ENCODE measurements around the gene CD81.
A peak's percentile ranks its signal among the peaks of the same experiment; 100 is the strongest.

Gene CD81

DNA sequence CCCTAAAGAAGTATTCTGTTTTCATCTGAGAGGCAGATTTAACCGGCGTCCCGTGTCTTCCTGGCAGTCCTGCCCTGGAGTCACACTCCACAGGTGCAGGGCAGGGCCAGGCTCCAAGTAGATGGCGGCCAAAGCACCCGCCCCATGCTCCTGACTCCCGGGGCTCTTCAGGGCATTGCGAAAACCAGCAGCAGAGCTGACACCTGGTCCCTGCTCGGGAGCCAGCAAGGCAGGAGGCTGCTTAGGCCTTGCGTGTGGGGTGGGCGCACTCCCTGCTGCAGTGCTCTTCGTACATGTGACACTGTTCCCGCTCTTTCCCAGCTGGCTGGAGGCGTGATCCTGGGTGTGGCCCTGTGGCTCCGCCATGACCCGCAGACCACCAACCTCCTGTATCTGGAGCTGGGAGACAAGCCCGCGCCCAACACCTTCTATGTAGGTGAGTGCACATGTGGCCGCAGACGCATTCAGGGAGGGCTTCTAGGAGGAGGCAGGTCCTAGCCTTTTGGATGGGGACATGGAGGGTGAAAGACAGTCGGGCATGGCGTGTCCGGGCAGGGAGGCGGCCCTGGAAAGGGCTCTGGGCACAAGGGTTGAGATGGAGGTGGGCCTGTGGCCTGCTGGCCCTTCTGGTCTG, 13.1 kb downstream of the CD81 start:
- no peak for DNase-seq (ENCODE audit: low read depth in 2 of 2)

- peak; percentile 15 to 18 for DNase-seq (ENCODE audit: low read depth in 2 of 2)
Measured at GRCh38 chr11:2390725-2391151, 13.6 kb downstream of the CD81 start.

DNA sequence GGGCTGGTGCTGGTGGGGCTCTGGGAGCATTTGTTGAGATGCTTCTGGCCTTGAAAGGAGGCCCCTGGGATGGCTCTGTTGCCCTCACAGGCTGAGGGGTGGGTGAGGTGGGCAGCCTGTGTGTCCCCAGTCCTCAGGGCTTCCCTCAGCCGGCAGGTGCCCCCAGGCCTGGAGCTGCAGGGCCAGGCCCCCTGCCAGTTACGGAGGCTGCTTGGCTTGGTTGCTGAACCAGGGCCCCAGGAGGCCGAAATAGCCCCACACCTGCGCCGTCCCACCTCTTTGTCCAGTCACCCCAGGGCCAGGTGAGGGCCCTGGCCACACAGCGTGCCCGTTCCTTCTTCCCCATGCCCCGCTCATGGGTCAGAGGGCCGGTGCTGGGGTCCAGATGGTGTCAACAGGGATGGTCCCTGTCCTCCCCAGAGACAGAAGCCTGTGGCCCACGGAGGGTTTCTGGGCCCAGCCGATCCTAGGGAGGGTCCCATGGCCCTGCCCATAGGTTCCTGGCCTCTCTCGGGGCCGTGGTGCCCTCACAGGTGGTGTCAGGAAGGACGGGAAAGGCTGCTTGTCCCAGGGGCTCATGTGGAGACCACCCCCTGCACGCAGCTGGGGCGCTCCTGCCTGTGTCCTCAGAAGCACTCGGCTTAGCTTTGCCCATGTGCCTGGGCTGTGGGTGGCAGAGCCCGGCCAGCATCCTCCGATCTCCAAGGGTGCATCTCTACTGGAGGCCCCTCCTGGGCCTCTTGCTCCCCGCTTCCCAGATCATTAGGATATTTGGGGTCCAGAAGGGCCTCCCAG, 14.3 kb downstream of the CD81 start:
- no peak for DNase-seq (ENCODE audit: low read depth in 2 of 2)

DNA sequence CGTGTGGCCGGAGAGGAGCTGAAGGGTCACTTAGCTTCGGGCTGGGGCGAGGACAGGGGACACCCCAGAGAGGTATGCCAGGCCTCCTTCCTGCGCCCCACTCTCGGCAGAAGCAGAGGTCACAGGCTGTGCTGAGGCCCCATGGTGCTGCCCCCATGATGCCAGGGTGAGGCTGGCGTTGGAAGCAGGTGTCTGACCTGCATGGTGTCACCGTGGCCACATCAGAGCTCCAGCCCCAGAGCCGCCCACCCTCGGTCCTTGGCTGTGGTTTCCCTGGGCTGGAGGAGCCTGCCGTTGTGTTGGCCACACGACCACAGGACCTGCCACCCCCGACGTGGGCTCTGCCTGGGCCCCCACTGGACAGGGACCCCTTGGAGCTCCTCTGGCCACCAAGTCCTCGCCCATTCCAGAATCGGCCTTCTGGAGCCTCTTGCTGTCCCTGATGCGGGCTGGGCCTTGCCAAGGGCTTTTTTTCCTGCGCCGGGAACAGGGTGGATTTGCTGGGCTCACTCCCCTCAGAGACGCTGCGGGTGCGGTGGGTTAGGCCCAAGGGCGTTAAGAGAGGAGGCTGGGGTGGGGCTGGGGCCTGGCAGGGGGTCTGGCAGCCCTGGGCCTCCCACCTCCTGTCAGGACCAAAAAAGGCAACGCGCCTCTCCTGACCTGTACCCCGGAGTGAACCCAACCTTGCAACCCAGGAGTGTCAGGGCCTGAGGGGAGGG, 15.3 kb downstream of the CD81 start:
- DNase-seq (ENCODE audit: low read depth in 2 of 2): no peak

- no peak for DNase-seq (ENCODE audit: low read depth in 2 of 2)
Measured at GRCh38 chr11:2393111-2393868, 16.2 kb downstream of the CD81 start.

DNA sequence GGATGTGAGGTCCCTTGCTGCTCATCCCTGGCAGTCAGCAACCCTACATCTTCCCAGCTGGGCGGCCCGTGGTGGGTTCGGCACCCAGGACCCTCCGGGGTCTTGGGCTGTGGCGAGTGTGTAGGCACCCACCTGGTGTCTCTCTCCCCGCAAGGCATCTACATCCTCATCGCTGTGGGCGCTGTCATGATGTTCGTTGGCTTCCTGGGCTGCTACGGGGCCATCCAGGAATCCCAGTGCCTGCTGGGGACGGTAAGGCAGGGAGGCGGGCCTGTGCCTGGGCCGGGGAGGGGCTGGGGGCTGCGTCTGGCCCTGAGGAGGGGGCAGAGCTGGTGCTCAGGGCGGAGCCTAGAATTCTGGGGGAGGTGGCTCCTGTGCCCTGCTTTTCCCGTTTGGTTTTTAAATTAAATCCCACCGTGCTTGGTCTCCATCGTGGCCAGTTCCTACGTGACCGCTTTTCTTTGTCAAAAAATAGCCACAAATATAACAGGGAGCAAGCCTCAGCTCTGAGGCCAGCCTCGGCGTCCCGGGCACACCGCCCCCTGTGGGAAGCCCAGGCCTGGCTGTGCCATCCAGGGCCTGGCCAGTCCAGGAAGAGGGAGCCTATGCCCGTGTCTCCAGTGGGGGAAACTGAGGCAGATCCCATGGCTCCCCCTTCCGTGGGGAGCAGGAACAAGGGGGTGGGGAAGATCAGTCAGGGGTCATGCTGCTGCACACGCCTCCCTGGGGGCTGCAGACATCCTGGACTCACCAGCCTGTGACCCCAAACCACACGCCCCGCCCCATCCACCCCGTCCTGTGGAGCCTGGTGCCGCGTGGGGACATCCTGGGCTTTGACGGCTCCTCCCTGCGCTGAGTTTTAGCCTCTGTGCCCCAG, 17.1 kb downstream of the CD81 start:
- no peak for DNase-seq (ENCODE audit: low read depth in 2 of 2)

DNA sequence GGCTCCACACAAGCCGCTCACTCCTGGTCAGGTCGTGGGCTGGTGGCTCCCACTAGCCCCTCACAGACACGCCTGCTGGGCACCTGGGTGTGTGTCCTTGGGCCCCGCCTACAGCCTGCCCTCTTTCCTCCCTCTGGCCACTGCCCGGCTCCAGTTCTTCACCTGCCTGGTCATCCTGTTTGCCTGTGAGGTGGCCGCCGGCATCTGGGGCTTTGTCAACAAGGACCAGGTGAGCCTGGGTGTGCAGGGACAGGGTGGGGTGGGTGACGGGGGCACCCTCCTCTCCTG, 17.7 kb downstream of the CD81 start:
- DNase-seq (ENCODE audit: low read depth in 2 of 2): no peak

- DNase-seq (ENCODE audit: low read depth in 2 of 2): no peak
Measured at GRCh38 chr11:2395211-2395730, 18.2 kb downstream of the CD81 start.

GRCh38 chr11:2395856-2396255, 18.7 kb downstream of the CD81 start:
- DNase-seq (ENCODE audit: low read depth in 2 of 2): no peak

DNA sequence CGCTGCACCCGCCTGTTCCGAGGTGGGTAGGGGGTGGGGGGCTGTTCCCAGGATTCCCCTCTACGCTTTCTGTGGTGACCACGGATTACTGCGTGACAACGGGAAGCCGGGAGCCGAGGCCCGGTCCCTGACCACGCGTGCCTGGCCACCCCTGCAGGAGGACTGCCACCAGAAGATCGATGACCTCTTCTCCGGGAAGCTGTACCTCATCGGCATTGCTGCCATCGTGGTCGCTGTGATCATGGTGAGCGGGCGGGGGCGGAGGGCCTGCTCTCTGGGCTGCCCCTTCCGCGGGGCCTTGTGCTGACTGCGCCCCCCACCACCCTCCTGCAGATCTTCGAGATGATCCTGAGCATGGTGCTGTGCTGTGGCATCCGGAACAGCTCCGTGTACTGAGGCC, 19.4 kb downstream of the CD81 start:
- DNase-seq (ENCODE audit: low read depth in 2 of 2): no peak

DNA sequence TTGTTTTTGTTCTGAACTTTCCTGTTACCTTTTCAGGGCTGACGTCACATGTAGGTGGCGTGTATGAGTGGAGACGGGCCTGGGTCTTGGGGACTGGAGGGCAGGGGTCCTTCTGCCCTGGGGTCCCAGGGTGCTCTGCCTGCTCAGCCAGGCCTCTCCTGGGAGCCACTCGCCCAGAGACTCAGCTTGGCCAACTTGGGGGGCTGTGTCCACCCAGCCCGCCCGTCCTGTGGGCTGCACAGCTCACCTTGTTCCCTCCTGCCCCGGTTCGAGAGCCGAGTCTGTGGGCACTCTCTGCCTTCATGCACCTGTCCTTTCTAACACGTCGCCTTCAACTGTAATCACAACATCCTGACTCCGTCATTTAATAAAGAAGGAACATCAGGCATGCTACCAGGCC, 19.9 kb downstream of the CD81 start:
- DNase-seq (ENCODE audit: low read depth in 2 of 2): no peak

DNA sequence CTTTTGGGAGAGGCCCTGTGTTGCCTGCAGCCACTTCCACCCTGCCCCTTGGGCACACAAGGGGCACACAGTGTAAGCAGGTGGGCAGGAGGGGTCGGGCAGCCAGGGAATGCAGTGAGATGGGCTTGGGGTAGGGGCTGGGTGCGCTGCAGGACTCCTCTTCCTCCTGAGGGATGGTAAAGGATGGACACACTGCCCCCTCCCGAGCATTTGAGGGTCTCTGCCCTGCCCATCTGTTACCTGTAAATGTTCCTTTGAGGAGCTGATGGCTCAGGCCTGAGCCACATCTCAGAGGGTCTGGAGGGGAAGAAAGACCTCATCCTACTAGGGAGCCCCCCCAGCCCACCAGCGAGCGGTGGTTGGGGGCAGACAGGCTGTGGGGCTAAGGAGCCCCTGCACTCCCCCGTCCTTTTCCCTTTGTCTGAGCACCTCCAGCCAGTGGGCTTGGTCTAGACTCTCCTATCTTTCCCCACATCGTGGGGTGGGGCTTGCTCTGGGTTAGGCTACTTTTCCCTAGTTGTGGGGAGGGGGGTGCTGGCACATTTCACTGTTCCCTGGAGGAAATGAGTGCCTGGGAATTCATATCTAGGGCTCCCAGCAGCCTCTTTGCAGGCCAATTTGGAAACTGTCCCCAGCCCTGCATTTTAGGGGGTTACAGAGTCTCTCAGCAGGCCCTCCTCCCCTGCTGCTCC, 21.7 kb downstream of the CD81 start:
- DNase-seq (ENCODE audit: low read depth in 2 of 2): no peak

GRCh38 chr11:2399488-2400068, 22.5 kb downstream of the CD81 start:
- DNase-seq (ENCODE audit: low read depth in 2 of 2): no peak

DNA sequence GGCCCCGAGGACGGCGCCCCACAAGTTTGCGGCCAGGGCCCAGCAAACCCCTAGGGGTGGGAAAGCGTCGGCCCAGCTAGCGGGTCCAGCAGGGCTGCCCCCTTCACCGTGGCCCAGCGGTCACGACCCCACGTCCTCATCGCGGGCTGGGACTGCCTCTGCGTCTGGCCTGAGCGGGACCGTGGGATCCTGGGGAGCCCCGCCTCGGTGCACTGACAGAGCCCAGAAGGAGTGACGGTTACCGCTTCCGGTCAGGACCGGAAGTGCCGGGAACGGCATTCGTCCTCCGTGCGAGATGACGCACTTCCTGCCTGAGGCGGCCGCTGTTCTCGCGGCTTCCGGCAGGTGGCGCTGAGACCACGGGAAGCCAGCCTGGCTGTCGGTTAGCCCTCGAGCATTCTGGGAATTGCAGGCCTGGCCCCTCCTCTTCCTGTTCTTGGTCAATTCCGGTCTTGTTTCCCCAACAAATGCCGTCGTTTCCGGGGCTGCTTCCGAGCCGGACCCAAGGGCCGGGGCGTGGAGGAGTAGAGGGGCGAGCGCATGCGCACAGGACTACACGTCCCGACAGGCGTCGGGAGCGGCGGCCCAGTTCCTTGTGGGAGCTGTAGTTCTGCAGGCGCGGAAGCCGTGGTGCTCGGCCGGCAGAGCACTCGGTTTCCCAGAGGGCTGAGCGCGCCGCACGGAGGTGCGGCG, 23.1 kb downstream of the CD81 start, which contains the start of gene TSSC4:
Gene TSSC4, plus strand, starts transcription at position 682 of the 693 bp plus-strand sequence. CDS start 1,884 bp downstream, outside the sequence.
- peak; percentile 100 for DNase-seq (ENCODE audit: low read depth in 2 of 2)

DNA sequence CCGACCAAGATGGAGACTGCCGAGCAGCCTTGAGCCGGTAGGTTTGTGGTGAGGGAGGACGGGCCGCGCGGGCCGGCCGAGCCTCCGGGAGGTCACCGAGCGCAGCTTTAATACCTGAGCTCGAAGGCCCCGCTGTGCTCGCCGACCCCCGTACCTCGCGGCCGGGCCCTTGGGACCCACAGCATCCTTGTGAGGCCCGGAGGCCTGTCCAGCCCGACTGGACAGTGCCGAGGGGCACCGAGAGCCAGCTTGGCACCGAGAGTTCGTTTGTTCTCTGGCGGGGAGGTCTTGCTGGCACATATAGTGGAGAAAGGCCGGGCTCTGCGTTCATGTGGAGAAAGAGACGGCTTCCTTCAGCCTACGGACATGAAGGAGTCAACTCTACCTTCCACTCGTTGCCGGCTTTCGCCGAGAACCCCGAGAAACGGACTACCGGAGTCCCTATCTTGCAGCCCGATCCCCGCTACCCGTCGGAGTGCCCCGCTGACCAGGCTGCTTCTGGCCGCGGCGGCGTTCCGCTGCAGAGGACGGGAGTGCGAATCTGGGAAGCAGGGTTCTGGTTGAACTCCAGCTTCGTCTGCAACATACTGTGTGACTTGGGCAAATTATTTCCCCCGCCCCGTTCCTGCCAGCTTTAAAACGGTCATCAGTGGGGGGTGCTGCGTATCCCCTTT, 23.8 kb downstream of the CD81 start:
- no peak for DNase-seq (ENCODE audit: low read depth in 2 of 2)

DNA sequence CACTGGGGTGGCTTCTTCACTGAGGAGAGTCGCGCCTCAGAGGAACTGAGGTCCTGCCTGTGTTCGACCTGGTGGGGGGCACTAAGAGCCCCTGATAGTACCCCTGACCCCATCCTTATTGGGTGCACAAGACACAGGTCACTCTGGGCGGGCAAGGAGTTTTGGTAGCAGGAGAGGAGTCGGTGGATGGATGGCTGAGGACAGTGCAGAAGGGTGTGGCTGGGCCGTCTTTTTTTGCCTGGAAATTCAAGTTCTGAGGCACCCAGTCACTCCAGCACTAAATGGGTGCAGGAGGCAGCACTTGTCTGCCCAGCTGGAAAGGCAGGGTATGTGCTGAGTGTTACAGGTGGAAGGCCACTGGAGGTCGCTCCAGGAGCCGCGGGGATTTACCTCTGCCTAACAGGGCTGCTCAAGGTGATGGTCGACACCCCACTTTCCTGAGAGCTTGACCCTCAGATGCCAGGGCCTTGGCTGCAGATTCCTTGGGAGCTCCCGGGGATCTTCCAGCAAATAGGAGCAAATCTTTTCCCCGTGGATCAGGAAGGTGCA, 24.4 kb downstream of the CD81 start:
- no peak for DNase-seq (ENCODE audit: low read depth in 2 of 2)

DNA sequence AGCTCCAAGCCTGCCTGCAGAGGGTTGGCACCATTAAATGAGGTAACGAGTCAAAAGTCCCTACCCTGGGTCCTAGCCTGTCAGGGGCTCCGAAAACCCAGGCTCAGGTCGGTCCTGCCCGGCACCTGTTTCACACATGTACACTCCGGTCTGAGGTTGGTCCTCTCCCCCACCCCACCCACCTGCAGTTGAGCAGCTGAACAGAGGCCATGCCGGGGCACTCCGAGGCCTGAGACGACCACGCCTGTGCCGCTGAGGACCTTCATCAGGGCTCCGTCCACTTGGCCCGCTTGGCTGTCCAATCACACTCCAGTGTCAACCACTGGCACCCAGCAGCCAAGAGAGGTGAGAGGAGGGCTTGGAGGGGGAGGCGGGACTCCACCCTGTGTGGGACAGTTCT, 25.0 kb downstream of the CD81 start:
- DNase-seq (ENCODE audit: low read depth in 2 of 2): no peak

DNA sequence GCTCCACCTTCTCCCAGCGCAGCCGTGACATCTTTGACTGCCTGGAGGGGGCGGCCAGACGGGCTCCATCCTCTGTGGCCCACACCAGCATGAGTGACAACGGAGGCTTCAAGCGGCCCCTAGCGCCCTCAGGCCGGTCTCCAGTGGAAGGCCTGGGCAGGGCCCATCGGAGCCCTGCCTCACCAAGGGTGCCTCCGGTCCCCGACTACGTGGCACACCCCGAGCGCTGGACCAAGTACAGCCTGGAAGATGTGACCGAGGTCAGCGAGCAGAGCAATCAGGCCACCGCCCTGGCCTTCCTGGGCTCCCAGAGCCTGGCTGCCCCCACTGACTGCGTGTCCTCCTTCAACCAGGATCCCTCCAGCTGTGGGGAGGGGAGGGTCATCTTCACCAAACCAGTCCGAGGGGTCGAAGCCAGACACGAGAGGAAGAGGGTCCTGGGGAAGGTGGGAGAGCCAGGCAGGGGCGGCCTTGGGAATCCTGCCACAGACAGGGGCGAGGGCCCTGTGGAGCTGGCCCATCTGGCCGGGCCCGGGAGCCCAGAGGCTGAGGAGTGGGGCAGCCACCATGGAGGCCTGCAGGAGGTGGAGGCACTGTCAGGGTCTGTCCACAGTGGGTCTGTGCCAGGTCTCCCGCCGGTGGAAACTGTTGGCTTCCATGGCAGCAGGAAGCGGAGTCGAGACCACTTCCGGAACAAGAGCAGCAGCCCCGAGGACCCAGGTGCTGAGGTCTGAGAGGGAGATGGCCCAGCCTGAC, 26.0 kb downstream of the CD81 start:
- no peak for DNase-seq (ENCODE audit: low read depth in 2 of 2)
